ENCODE data around the gene RNF157. TPM values are rescaled to one million over a fixed set of nuclear protein-coding genes. Genes with fewer than 3 reads are reported as not detected.

Gene RNF157
- total and polyA plus RNA-seq, 9 of the 15 experiments (the other 6 are each of a cell fraction or from before 2014, with no cell fraction given) = 8.1 to 31.7 (median 20.8) TPM

GRCh38 chr17:76103274-76104139 lies 136.8 kb downstream of the RNF157 start, which contains the start of gene EXOC7 (continued):
- TF ChIP-seq ZNF318 (IDR thresholded peaks at IDR 0.05; ENCODE audit: borderline replicate concordance in 1 of 2, low read depth in 1 of 2) = no peak
- no peak for TF ChIP-seq RFX5 (IDR thresholded peaks at IDR 0.05; ENCODE audit: low read depth, low read length)
- peak; percentile 84 for TF ChIP-seq ZBTB40 (IDR thresholded peaks at IDR 0.05)
- no peak for TF ChIP-seq ZBTB40 (CRISPR knock-in tag; IDR thresholded peaks at IDR 0.05)
- no peak for TF ChIP-seq TSC22D4 (tag; IDR thresholded peaks at IDR 0.05)
- TF ChIP-seq ZFPM2 (CRISPR knock-in tag; IDR thresholded peaks at IDR 0.05) = no peak
- TF ChIP-seq THRA (IDR thresholded peaks at IDR 0.05) = no peak
